ENCODE measurements around the gene NAP1L1. TPM values are rescaled to one million over a fixed set of nuclear protein-coding genes. Genes with fewer than 3 reads are reported as not detected.

Gene NAP1L1
- total and polyA plus RNA-seq, 10 donors = 353 to 533 (median 404) TPM

GRCh38 chr12:76080017-76080728 lies 4.3 kb downstream of the NAP1L1 start:
- DNase-seq = no peak
- Histone ChIP-seq H3K9me3 (peaks cover 0 to 12% (median 8%) of the 10 kb centered on the region in 8 donors), H3K36me3 (no peaks in the 10 kb centered on the region), H3K4me1 (peaks cover 1 to 83% (median 63%) of the 10 kb centered on the region in 6 donors), H3K4me3 (no peak overlapping the region), H3K27me3 (replicated peaks in 1 of 7) (no peaks in the 10 kb centered on the region), H3K27ac (no peak overlapping the region)
- TF ChIP-seq POLR2AphosphoS5 (IDR thresholded peaks at IDR 0.05) = no peak
- TF ChIP-seq POLR2A (IDR thresholded peaks at IDR 0.05) = no peak
- no peak for TF ChIP-seq CTCF (IDR thresholded peaks at IDR 0.05 in 8 of 11, conservative IDR thresholded peaks at IDR 0.05 in 3 of 11)
- WGBS, 5 donors = 73 to 91% (median 85%) methylated on average over 2 of the region's 2 CpGs
- intact Hi-C loops (cut with DNase I; ENCODE audit: low total_unique reads) = loop anchor here (10.0 kb wide), 2 partner anchors 265 to 475 kb away; partner anchors contain the start of genes BBS10 and OSBPL8

- intact Hi-C loops (cut with DNase I; ENCODE audit: low total_unique reads) = no loop called here
- Histone ChIP-seq H3K9me3 (peaks cover 0 to 12% (median 8%) of the 10 kb centered on the region in 8 donors), H3K4me3 (no peak overlapping the region), H3K36me3 (peaks cover 0 to 3% (median 0%) of the 10 kb centered on the region in 6 donors), H3K27ac (no peak overlapping the region), H3K27me3 (replicated peaks in 1 of 7) (no peaks in the 10 kb centered on the region), H3K4me1 (peaks cover 0 to 91% (median 69%) of the 10 kb centered on the region in 6 donors)
- TF ChIP-seq POLR2A (IDR thresholded peaks at IDR 0.05) (no peak), POLR2AphosphoS5 (IDR thresholded peaks at IDR 0.05) (no peak), CTCF (IDR thresholded peaks at IDR 0.05 in 8 of 11, conservative IDR thresholded peaks at IDR 0.05 in 3 of 11) (no peak)
- DNase-seq = no peak
- WGBS, 5 donors = 80 to 95% (median 90%) methylated on average over 2 of the region's 2 CpGs
These were observed 5.7 kb downstream of the NAP1L1 start for GRCh38 chr12:76078748-76079147.

GRCh38 chr12:76075448-76075847 lies 9.0 kb downstream of the NAP1L1 start:
- 85 to 97% (median 94%) methylated on average over 1 of the region's 1 CpG for WGBS, 5 donors
- Histone ChIP-seq H3K9me3 (peaks cover 0 to 12% (median 8%) of the 10 kb centered on the region in 8 donors), H3K27me3 (replicated peaks in 1 of 7) (no peaks in the 10 kb centered on the region), H3K36me3 (peaks cover 0 to 34% (median 2%) of the 10 kb centered on the region in 6 donors), H3K4me3 (no peak overlapping the region), H3K27ac (no peak overlapping the region), H3K4me1 (peaks cover 0 to 84% (median 41%) of the 10 kb centered on the region in 6 donors)
- no peak for DNase-seq
- TF ChIP-seq POLR2AphosphoS5 (IDR thresholded peaks at IDR 0.05) (no peak), CTCF (IDR thresholded peaks at IDR 0.05 in 8 of 11, conservative IDR thresholded peaks at IDR 0.05 in 3 of 11) (no peak), POLR2A (IDR thresholded peaks at IDR 0.05) (no peak)
- intact Hi-C loops (cut with DNase I; ENCODE audit: low total_unique reads) = no loop called here

GRCh38 chr12:76074701-76075336 lies 9.7 kb downstream of the NAP1L1 start:
- intact Hi-C loops (cut with DNase I; ENCODE audit: low total_unique reads) = no loop called here
- no peak for TF ChIP-seq CTCF (IDR thresholded peaks at IDR 0.05 in 8 of 11, conservative IDR thresholded peaks at IDR 0.05 in 3 of 11)
- no peak for TF ChIP-seq POLR2AphosphoS5 (IDR thresholded peaks at IDR 0.05)
- no peak for TF ChIP-seq POLR2A (IDR thresholded peaks at IDR 0.05)
- peaks cover 0 to 84% (median 37%) of the 10 kb centered on the region in 6 donors for H3K4me1 ChIP-seq
- H3K27me3 ChIP-seq (replicated peaks in 1 of 7) = no peaks in the 10 kb centered on the region
- DNase-seq = no peak
- H3K36me3 ChIP-seq = peaks cover 0 to 40% (median 5%) of the 10 kb centered on the region in 6 donors
- no peak overlapping the region for H3K4me3 ChIP-seq
- WGBS, 5 donors = 59 to 81% (median 80%) methylated on average over 1 of the region's 1 CpG
- no peak overlapping the region for H3K27ac ChIP-seq
- H3K9me3 ChIP-seq = peaks cover 0 to 12% (median 8%) of the 10 kb centered on the region in 8 donors
